Measurements from ENCODE around the gene LZIC.

DNA sequence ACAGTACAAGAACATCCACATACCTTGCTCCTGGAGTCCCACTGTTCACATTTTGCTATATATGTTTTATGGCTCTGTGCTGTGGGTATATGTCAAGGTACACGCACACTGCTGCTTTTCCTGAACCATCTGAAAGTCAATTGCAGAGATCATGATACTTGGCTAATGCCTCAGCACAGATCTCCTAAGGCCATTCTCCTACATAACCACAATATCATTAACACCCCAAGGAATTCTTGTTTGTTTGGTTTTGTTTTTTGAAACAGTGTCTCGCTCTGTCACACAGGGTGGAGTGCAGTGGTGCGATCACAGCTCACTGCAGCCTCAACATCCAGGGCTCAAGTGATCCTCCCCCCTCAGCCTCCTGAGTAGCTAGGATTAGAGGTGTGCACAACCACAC is 49.1 kb downstream of the LZIC start:
- no peak for TF ChIP-seq EZH2 (IDR thresholded peaks at IDR 0.05; ENCODE audit: low read length, missing control alignments)
- TF ChIP-seq, protein P1, sequence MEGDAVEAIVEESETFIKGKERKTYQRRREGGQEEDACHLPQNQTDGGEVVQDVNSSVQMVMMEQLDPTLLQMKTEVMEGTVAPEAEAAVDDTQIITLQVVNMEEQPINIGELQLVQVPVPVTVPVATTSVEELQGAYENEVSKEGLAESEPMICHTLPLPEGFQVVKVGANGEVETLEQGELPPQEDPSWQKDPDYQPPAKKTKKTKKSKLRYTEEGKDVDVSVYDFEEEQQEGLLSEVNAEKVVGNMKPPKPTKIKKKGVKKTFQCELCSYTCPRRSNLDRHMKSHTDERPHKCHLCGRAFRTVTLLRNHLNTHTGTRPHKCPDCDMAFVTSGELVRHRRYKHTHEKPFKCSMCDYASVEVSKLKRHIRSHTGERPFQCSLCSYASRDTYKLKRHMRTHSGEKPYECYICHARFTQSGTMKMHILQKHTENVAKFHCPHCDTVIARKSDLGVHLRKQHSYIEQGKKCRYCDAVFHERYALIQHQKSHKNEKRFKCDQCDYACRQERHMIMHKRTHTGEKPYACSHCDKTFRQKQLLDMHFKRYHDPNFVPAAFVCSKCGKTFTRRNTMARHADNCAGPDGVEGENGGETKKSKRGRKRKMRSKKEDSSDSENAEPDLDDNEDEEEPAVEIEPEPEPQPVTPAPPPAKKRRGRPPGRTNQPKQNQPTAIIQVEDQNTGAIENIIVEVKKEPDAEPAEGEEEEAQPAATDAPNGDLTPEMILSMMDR (conservative IDR thresholded peaks at IDR 0.05 in 1 of 2, IDR thresholded peaks at IDR 0.05 in 1 of 2; ENCODE audit: low read depth in 1 of 2, low read length in 2 of 2): no peak
